PC-3 (cell line): ENCODE data around the gene CYGB. TPM values are rescaled to one million over a fixed set of nuclear protein-coding genes. Genes with fewer than 3 reads are reported as not detected.

Source experiments
- ATAC-seq: fragments of 200-7000 bp; cut with Tn5 transposase; 2 replicates; pipeline ENCODE4 v1.9.1; 2020; ENCODE audit warnings: mild to moderate bottlenecking, moderate library complexity
- BruUV-seq: library from RNA; stranded (reverse); fragments of 400-500 nt; replicated peaks from 2 replicates; lab custom pipeline; 2021; lab: Mats Ljungman, UMichigan
- CTCF ChIA-PET: fragments of 300-600 bp; sonication (Branson Sonifier 250); formaldehyde crosslinking; loops from one replicate; lab custom pipeline; 2022; ENCODE audit warnings: antibody characterized with exemption; lab: Charles Lee
- POLR2A ChIA-PET: fragments of 300-600 bp; sonication (Branson Sonifier 250); formaldehyde crosslinking; loops from one replicate; lab custom pipeline; 2022; ENCODE audit warnings: antibody characterized with exemption; ENCODE audit not compliant: unreplicated experiment; lab: Charles Lee
- DNase-seq: peaks from one replicate; pipeline ENCODE4 v3.0.0-alpha.2; 2015
- H2AFZ ChIP-seq: fragments of 300-600 bp; sonication (generic); 2 replicates; pipeline ENCODE4 v1.6.0; 2016; ENCODE audit warnings: antibody characterized with exemption, low read length
- H3F3A ChIP-seq: fragments of 300-600 bp; sonication (generic); one replicate; pipeline ENCODE4 v1.6.0; 2017; ENCODE audit warnings: antibody characterized with exemption, low read length, control low read depth, mild to moderate bottlenecking; ENCODE audit not compliant: unreplicated experiment
- H3K27ac ChIP-seq: fragments of 300-600 bp; sonication (generic); 2 replicates; pipeline ENCODE4 v1.5.1; 2016; ENCODE audit warnings: mild to moderate bottlenecking, low read length
- H3K27me3 ChIP-seq: fragments of 300-600 bp; sonication (generic); 2 replicates; pipeline ENCODE4 v1.6.1; 2016; ENCODE audit warnings: low read length, mixed read lengths
- H3K36me3 ChIP-seq: fragments of 300-600 bp; sonication (generic); 2 replicates; pipeline ENCODE4 v1.6.1; 2016; ENCODE audit warnings: low read depth, mixed run types, low read length, mixed read lengths
- H3K4me1 ChIP-seq: fragments of 300-600 bp; sonication (generic); 2 replicates; pipeline ENCODE4 v1.5.1; 2016; ENCODE audit warnings: low read length; ENCODE audit not compliant: insufficient read depth
- H3K4me2 ChIP-seq: fragments of 300-600 bp; sonication (generic); 2 replicates; pipeline ENCODE4 v1.6.0; 2016; ENCODE audit warnings: low read length
- H3K4me3 ChIP-seq: fragments of 300-600 bp; sonication (generic); 2 replicates; pipeline ENCODE4 v1.5.1; 2016; ENCODE audit warnings: mild to moderate bottlenecking, low read length, mixed read lengths
- H3K79me2 ChIP-seq: fragments of 300-600 bp; sonication (generic); 2 replicates; pipeline ENCODE4 v1.6.1; 2017; ENCODE audit warnings: low read length, mixed read lengths
- H3K9ac ChIP-seq: fragments of 300-600 bp; sonication (generic); 2 replicates; pipeline ENCODE4 v1.6.0; 2016; ENCODE audit warnings: mild to moderate bottlenecking, low read length
- H3K9me2 ChIP-seq: fragments of 300-600 bp; sonication (generic); replicated peaks from 2 replicates; pipeline ENCODE4 v1.6.1; 2016; ENCODE audit warnings: mixed run types, low read length, mixed read lengths
- H3K9me3 ChIP-seq: fragments of 300-600 bp; sonication (generic); 2 replicates; pipeline ENCODE4 v1.6.1; 2016; ENCODE audit warnings: low read length, mixed read lengths
- H4K20me1 ChIP-seq: fragments of 300-600 bp; sonication (generic); 2 replicates; pipeline ENCODE4 v1.6.1; 2016; ENCODE audit warnings: low read length, mixed read lengths
- CTCF ChIP-seq: fragments of 300-600 bp; sonication (generic); conservative IDR thresholded peaks from 2 replicates; pipeline ENCODE4 v1.5.1; 2017; ENCODE audit warnings: antibody characterized with exemption, low read depth, mild to moderate bottlenecking, low read length
- EZH2 ChIP-seq: fragments of 300-600 bp; sonication (generic); IDR thresholded peaks from one replicate; pipeline ENCODE4 v1.6.1; 2017; ENCODE audit warnings: antibody characterized with exemption, mild to moderate bottlenecking, low read length; ENCODE audit not compliant: unreplicated experiment
- EZH2phosphoT487 ChIP-seq: fragments of 300-600 bp; sonication (generic); IDR thresholded peaks from 2 replicates; pipeline ENCODE4 v1.6.1; 2018; ENCODE audit warnings: mild to moderate bottlenecking, antibody characterized with exemption, low read length, borderline replicate concordance
- intact Hi-C: fragments of 100-400 bp; cut with micrococcal nuclease; formaldehyde crosslinking; loops from 2 replicates; pipeline ENCODE4 v1.9.0; 2023
- total RNA-seq: library from RNA; depleted of rRNA; stranded (reverse); fragments of >200 nt; gene quantifications from 2 replicates; pipeline ENCODE4 v1.2.3, GENCODE V29; 2014

Gene CYGB
- total RNA-seq, 1 experiment from 2014 or later: 0.62 TPM

GRCh38 chr17:76553178-76553908 lies 15.8 kb upstream of the CYGB start:
- peaks cover 11% of the 10 kb centered on the region for H3K4me1 ChIP-seq
- CTCF ChIA-PET: no interaction called here
- H3K79me2 ChIP-seq: peaks cover 19% of the 10 kb centered on the region
- no peak overlapping the region for H3K27ac ChIP-seq
- H2AFZ ChIP-seq: no peak overlapping the region
- no peak for ATAC-seq
- H3F3A ChIP-seq: no peaks in the 10 kb centered on the region
- no peak overlapping the region for H3K4me3 ChIP-seq
- BruUV-seq: no TSS peak
- no peaks in the 10 kb centered on the region for H3K27me3 ChIP-seq
- intact Hi-C loops: no loop called here
- POLR2A ChIA-PET: interaction anchor here (0.5 kb wide), 1 partner anchor 117 kb away, joined by 5 read pairs; no protein-coding TSS in a partner anchor
- TF ChIP-seq CTCF (no peak), EZH2 (no peak), EZH2phosphoT487 (no peak)
- no peak overlapping the region for H3K9ac ChIP-seq
- H3K9me2 ChIP-seq: no peaks in the 10 kb centered on the region
- peaks cover 2% of the 10 kb centered on the region for H4K20me1 ChIP-seq
- no peaks in the 10 kb centered on the region for H3K9me3 ChIP-seq
- H3K4me2 ChIP-seq: no peak overlapping the region
- no peak for DNase-seq
- peaks cover 3% of the 10 kb centered on the region; the same call in 1 of the 2 replicates for H3K36me3 ChIP-seq

GRCh38 chr17:76551685-76552084 lies 14.2 kb upstream of the CYGB start:
- peaks cover 4% of the 10 kb centered on the region for H3K79me2 ChIP-seq
- H3K36me3 ChIP-seq: no peaks in the 10 kb centered on the region
- H2AFZ ChIP-seq: no peak overlapping the region
- no peaks in the 10 kb centered on the region for H3K9me3 ChIP-seq
- ATAC-seq: no peak
- ChIA-PET POLR2A (interaction anchor here (0.5 kb wide), 1 partner anchor 11 kb away, joined by 11 read pairs; no protein-coding TSS in a partner anchor), CTCF (no interaction called here)
- no peaks in the 10 kb centered on the region for H3F3A ChIP-seq
- peaks cover 25% of the 10 kb centered on the region for H3K4me1 ChIP-seq
- no peaks in the 10 kb centered on the region for H4K20me1 ChIP-seq
- H3K9me2 ChIP-seq: no peaks in the 10 kb centered on the region
- no TSS peak for BruUV-seq
- H3K27me3 ChIP-seq: no peaks in the 10 kb centered on the region
- no peak overlapping the region for H3K9ac ChIP-seq
- no peak overlapping the region for H3K4me3 ChIP-seq
- no peak overlapping the region for H3K27ac ChIP-seq
- no peak for DNase-seq
- intact Hi-C loops: no loop called here
- TF ChIP-seq EZH2: no peak
- TF ChIP-seq CTCF: no peak
- TF ChIP-seq EZH2phosphoT487: no peak
- H3K4me2 ChIP-seq: no peak overlapping the region
